Caco-2 (cell line): Measurements from ENCODE around the gene CSF3. TPM values are rescaled to one million over a fixed set of nuclear protein-coding genes. Genes with fewer than 3 reads are reported as not detected.

Experiments
- Bru-seq: library from RNA; stranded (reverse); fragments of 400-500 nt; gene quantifications from one replicate; lab custom pipeline; 2021; lab: Mats Ljungman, UMichigan
- BruChase-seq, 2 experiments: library from RNA; stranded (reverse); fragments of 400-500 nt; gene quantifications; one replicate each; lab custom pipeline; 2021; lab: Mats Ljungman, UMichigan
- BruUV-seq: library from RNA; stranded (reverse); fragments of 400-500 nt; replicated peaks from 2 replicates; lab custom pipeline; 2021; lab: Mats Ljungman, UMichigan
- CTCF ChIA-PET: fragments of 300-600 bp; sonication (Branson Sonifier 250); formaldehyde crosslinking; loops from one replicate; lab custom pipeline; 2022; ENCODE audit warnings: antibody characterized with exemption; lab: Charles Lee
- POLR2A ChIA-PET: fragments of 300-600 bp; sonication (Branson Sonifier 250); formaldehyde crosslinking; loops from one replicate; lab custom pipeline; 2022; ENCODE audit warnings: antibody characterized with exemption; lab: Charles Lee
- DNase-seq, 2 experiments: peaks; one replicate each; pipeline versions ENCODE4 v3.0.0 to v3.0.0-alpha.2; 2020 to 2022
- H3K27me3 ChIP-seq: replicated peaks from 2 replicates; pipeline ENCODE4 v1.6.0; 2011; ENCODE audit warnings: low read length; ENCODE audit not compliant: control insufficient read depth, insufficient read depth
- H3K36me3 ChIP-seq: 2 replicates; pipeline ENCODE4 v1.5.1; 2011; ENCODE audit warnings: low read length; ENCODE audit not compliant: control insufficient read depth, insufficient read depth
- H3K4me1 ChIP-seq: fragments of 250-450 bp; sonication (Bioruptor Pico); 2 replicates; pipeline ENCODE4 v1.5.1; 2020; ENCODE audit warnings: mild to moderate bottlenecking
- H3K4me3 ChIP-seq: 2 replicates; pipeline ENCODE4 v1.5.1; 2011; ENCODE audit warnings: low read depth, mild to moderate bottlenecking, control low read depth, low read length
- H3K9me3 ChIP-seq: fragments of 250-450 bp; sonication (Bioruptor Pico); 2 replicates; pipeline ENCODE4 v1.5.1; 2020; ENCODE audit warnings: mild to moderate bottlenecking, moderate library complexity
- H3K27ac Mint-ChIP-seq: one replicate; pipeline ENCODE4 v1.8.0; 2022; ENCODE audit warnings: mixed read lengths; ENCODE audit not compliant: unreplicated experiment
- H3K27me3 Mint-ChIP-seq: one replicate; pipeline ENCODE4 v1.8.0; 2022; ENCODE audit warnings: mixed read lengths; ENCODE audit not compliant: insufficient read depth, unreplicated experiment
- H3K36me3 Mint-ChIP-seq: one replicate; pipeline ENCODE4 v1.8.0; 2022; ENCODE audit warnings: mild to moderate bottlenecking, mixed read lengths; ENCODE audit not compliant: insufficient read depth, unreplicated experiment
- H3K4me1 Mint-ChIP-seq: one replicate; pipeline ENCODE4 v1.8.0; 2022; ENCODE audit warnings: low read depth, mixed read lengths; ENCODE audit not compliant: unreplicated experiment
- H3K4me3 Mint-ChIP-seq: one replicate; pipeline ENCODE4 v1.8.0; 2022; ENCODE audit warnings: mild to moderate bottlenecking, moderate library complexity, mixed read lengths; ENCODE audit not compliant: unreplicated experiment
- H3K9me3 Mint-ChIP-seq: one replicate; pipeline ENCODE4 v1.8.0; 2022; ENCODE audit warnings: mixed read lengths; ENCODE audit not compliant: unreplicated experiment
- CTCF ChIP-seq, 2 experiments: fragments of 200-600 bp in 1 of 2; IDR thresholded peaks; 1 replicate in 1 of 2; 2 replicates in 1 of 2; pipeline versions ENCODE4 v1.5.1 to v1.8.0; 2011 to 2022; ENCODE audit warnings: antibody characterized with exemption in 1 of 2, control low read depth in 1 of 2, inconsistent platforms in 1 of 2, low read depth in 1 of 2, low read length in 1 of 2, mild to moderate bottlenecking in 1 of 2, moderate library complexity in 1 of 2; ENCODE audit not compliant: insufficient read depth in 1 of 2, severe bottlenecking in 1 of 2, unreplicated experiment in 1 of 2
- intact Hi-C: fragments of 100-400 bp; cut with micrococcal nuclease; formaldehyde crosslinking; loops from one replicate; pipeline ENCODE4 v1.10.0; 2022; ENCODE audit not compliant: unreplicated experiment
- long read RNA-seq: library from polyadenylated mRNA; stranded (forward); transcript quantifications from one replicate; pipeline ENCODE4 v2.0.0, GENCODE V29; 2022
- total RNA-seq: library from RNA; stranded (reverse); gene quantifications from 2 replicates; pipeline ENCODE4 v1.2.3, GENCODE V29; 2022

The CSF3 gene
- total RNA-seq = not detected in 2 replicates
- Bru-seq, nascent RNA = not detected
- not detected for BruChase-seq, experiment 1, labeled RNA remaining after a 2-hour chase
- BruChase-seq, experiment 2, labeled RNA remaining after a 6-hour chase = percentile 20 among the genes with signal in this experiment
- long read RNA-seq = 0 reads

GRCh38 chr17:40015005-40015997 is at the start of gene CSF3:
Gene CSF3 (plus strand): TSS chr17:40015440. CDS start chr17:40015475, 35 bp downstream.
- Histone ChIP-seq H3K4me1 (peaks cover 19% of the 10 kb centered on the region), H3K4me3 (no peak within 1 kb of the TSS), H3K36me3 (no peaks in the 10 kb centered on the region; the same call in 1 of the 2 replicates), H3K9me3 (no peaks in the 10 kb centered on the region), H3K27me3 (no peaks in the 10 kb centered on the region)
- POLR2A ChIA-PET = no interaction called here
- Mint-ChIP-seq H3K36me3 (peaks cover 15% of the 10 kb centered on the region), H3K27ac (no peak within 1 kb of the TSS), H3K9me3 (no peaks in the 10 kb centered on the region), H3K4me3 (no peak within 1 kb of the TSS), H3K27me3 (no peaks in the 10 kb centered on the region), H3K4me1 (no peaks in the 10 kb centered on the region)
- CTCF ChIA-PET = interaction anchor here (0.6 to 1.8 kb wide), 8 partner anchors 13 to 162 kb away, joined by 3 to 9 read pairs (median 4); partner anchors contain the start of genes PSMD3 and RAPGEFL1
- BruUV-seq = no TSS peak
- intact Hi-C loops = no loop called here
- TF ChIP-seq CTCF (IDR thresholded peaks at IDR 0.05; ENCODE audit: insufficient read depth in 1 of 2, low read depth in 1 of 2, low read length in 1 of 2, severe bottlenecking in 1 of 2, unreplicated experiment in 1 of 2) = no peak
- DNase-seq = peak in 1 of 2 experiments; percentile 43

- no peak for DNase-seq
- Histone ChIP-seq H3K4me1 (peaks cover 4% of the 10 kb centered on the region; the same call in 1 of the 2 replicates), H3K9me3 (no peaks in the 10 kb centered on the region), H3K4me3 (no peak overlapping the region), H3K27me3 (no peaks in the 10 kb centered on the region), H3K36me3 (no peaks in the 10 kb centered on the region)
- H3K9me3 Mint-ChIP-seq = no peaks in the 10 kb centered on the region
- H3K27me3 Mint-ChIP-seq = peaks cover 3% of the 10 kb centered on the region
- POLR2A ChIA-PET = no interaction called here
- peaks cover 7% of the 10 kb centered on the region for H3K4me1 Mint-ChIP-seq
- H3K36me3 Mint-ChIP-seq = no peaks in the 10 kb centered on the region
- no peak for TF ChIP-seq CTCF (IDR thresholded peaks at IDR 0.05; ENCODE audit: insufficient read depth in 1 of 2, low read depth in 1 of 2, low read length in 1 of 2, severe bottlenecking in 1 of 2, unreplicated experiment in 1 of 2)
- CTCF ChIA-PET = no interaction called here
- BruUV-seq = no TSS peak
- no peak overlapping the region for H3K27ac Mint-ChIP-seq
- intact Hi-C loops = no loop called here
- no peak overlapping the region for H3K4me3 Mint-ChIP-seq
Measured at GRCh38 chr17:39966771-39967170, 48.5 kb upstream of the CSF3 start.

DNA sequence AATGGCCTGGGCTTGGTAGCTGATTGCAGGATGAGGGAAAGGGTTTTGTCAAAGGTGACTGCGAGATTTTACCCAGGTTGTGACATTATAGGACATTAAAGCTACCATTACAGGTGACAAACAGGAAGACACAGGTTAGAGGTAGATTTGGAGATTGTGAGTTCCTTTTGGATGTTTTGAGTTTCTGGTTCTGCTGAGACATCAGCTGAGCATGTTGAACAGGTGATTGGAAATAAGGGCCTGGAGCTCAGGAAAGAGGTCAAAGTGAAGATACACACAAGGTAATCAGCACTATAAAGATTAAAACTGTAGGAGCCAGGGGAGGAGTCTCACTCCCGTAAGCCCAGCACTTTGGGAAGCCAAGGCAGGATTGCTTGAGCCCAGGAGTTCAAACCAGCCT is 46.5 kb upstream of the CSF3 start:
- peaks cover 3% of the 10 kb centered on the region for H3K27me3 Mint-ChIP-seq
- H3K4me1 Mint-ChIP-seq = peaks cover 7% of the 10 kb centered on the region
- DNase-seq = no peak
- no peaks in the 10 kb centered on the region for H3K4me1 ChIP-seq
- H3K4me3 Mint-ChIP-seq = no peak overlapping the region
- CTCF ChIA-PET = interaction anchor here (0.6 kb wide), 1 partner anchor 295 kb away, joined by 4 read pairs; no protein-coding TSS in a partner anchor
- no peaks in the 10 kb centered on the region for H3K9me3 Mint-ChIP-seq
- BruUV-seq = no TSS peak
- POLR2A ChIA-PET = no interaction called here
- intact Hi-C loops = no loop called here
- H3K27me3 ChIP-seq = no peaks in the 10 kb centered on the region
- H3K4me3 ChIP-seq = no peak overlapping the region
- no peak for TF ChIP-seq CTCF (IDR thresholded peaks at IDR 0.05; ENCODE audit: insufficient read depth in 1 of 2, low read depth in 1 of 2, low read length in 1 of 2, severe bottlenecking in 1 of 2, unreplicated experiment in 1 of 2)
- no peaks in the 10 kb centered on the region for H3K36me3 ChIP-seq
- H3K9me3 ChIP-seq = no peaks in the 10 kb centered on the region
- no peak overlapping the region for H3K27ac Mint-ChIP-seq
- no peaks in the 10 kb centered on the region for H3K36me3 Mint-ChIP-seq
